Endothelial cell of umbilical vein (primary cell): ENCODE measurements around the gene CTDSPL. TPM values are rescaled to one million over a fixed set of nuclear protein-coding genes. Genes with fewer than 3 reads are reported as not detected.
A peak's percentile ranks its signal among the peaks of the same experiment; 100 is the strongest.

Source experiments
- BruUV-seq: library from RNA; stranded (reverse); fragments of 400-500 nt; replicated peaks from 2 replicates; lab custom pipeline; 2021; lab: Mats Ljungman, UMichigan
- CTCF ChIA-PET: fragments of 300-600, 350-600 bp; sonication (Branson Sonifier 250); formaldehyde crosslinking; loops from one replicate; lab custom pipeline; 2021; ENCODE audit warnings: antibody characterized with exemption, inconsistent platforms; lab: Charles Lee
- POLR2A ChIA-PET: fragments of 300-600, 350-600 bp; sonication (Branson Sonifier 250); formaldehyde crosslinking; loops from one replicate; lab custom pipeline; 2021; ENCODE audit warnings: antibody characterized with exemption, inconsistent platforms; lab: Charles Lee
- DNase-seq: peaks from one replicate; pipeline ENCODE4 v3.0.0-alpha.2; 2011; ENCODE audit warnings: low read depth, low spot score
- FAIRE-seq: peaks from 2 replicates; lab custom pipeline; 2011; peaks lifted over from hg19 to GRCh38; lab: Jason Lieb, UNC
- H2AFZ ChIP-seq: 2 replicates; pipeline ENCODE4 v1.6.0; 2012; ENCODE audit warnings: low read depth, low read length, control low read depth, inconsistent platforms
- H3K27ac ChIP-seq: 2 replicates; pipeline ENCODE4 v1.5.1; 2011; ENCODE audit warnings: low read depth, mild to moderate bottlenecking, control low read depth, low read length, moderate library complexity; ENCODE audit not compliant: insufficient read depth
- H3K27me3 ChIP-seq, 2 experiments: 2 replicates each; pipeline versions ENCODE4 v1.6.0 to v1.6.1; 2011; ENCODE audit warnings: low read length in 2 of 2, mixed read lengths in 1 of 2; ENCODE audit not compliant: control insufficient read depth in 2 of 2, insufficient read depth in 2 of 2
- H3K36me3 ChIP-seq, 2 experiments: 2 replicates in 1 of 2; 3 replicates in 1 of 2; pipeline ENCODE4 v1.5.1; 2011; ENCODE audit warnings: low read length in 2 of 2, mild to moderate bottlenecking in 1 of 2, moderate library complexity in 1 of 2; ENCODE audit not compliant: control insufficient read depth in 2 of 2, insufficient read depth in 2 of 2; ENCODE audit errors: extremely low read depth in 1 of 2
- H3K4me1 ChIP-seq: 3 replicates; pipeline ENCODE4 v1.5.1; 2011; ENCODE audit warnings: mild to moderate bottlenecking, low read length; ENCODE audit not compliant: control insufficient read depth, insufficient read depth; ENCODE audit errors: extremely low read depth
- H3K4me2 ChIP-seq: 2 replicates; pipeline ENCODE4 v1.6.1; 2011; ENCODE audit warnings: low read length, control low read depth, mixed read lengths; ENCODE audit not compliant: insufficient read depth
- H3K4me3 ChIP-seq, 3 experiments: fragments of 200-600 bp in 1 of 3; sonication (generic), shearing (Covaris generic) in 1 of 3; replicated peaks in 1 of 3; 2 replicates each; pipeline ENCODE4 v1.5.1; 2011 to 2016; ENCODE audit warnings: control low read depth in 3 of 3, low read length in 3 of 3, mild to moderate bottlenecking in 2 of 3, inconsistent platforms in 1 of 3, low read depth in 1 of 3, moderate library complexity in 1 of 3; ENCODE audit not compliant: insufficient read depth in 1 of 3
- H3K79me2 ChIP-seq: 2 replicates; pipeline ENCODE4 v1.6.0; 2012; ENCODE audit warnings: low read length, inconsistent platforms; ENCODE audit not compliant: control insufficient read depth, insufficient read depth
- H3K9ac ChIP-seq: replicated peaks from 2 replicates; pipeline ENCODE3; 2011; ENCODE audit warnings: low read length, control low read depth; ENCODE audit not compliant: insufficient read depth; ENCODE audit errors: extremely low read depth
- H3K9me1 ChIP-seq: replicated peaks from 3 replicates; pipeline ENCODE4 v1.6.0; 2011; ENCODE audit warnings: mild to moderate bottlenecking, low read length; ENCODE audit not compliant: control insufficient read depth, insufficient read depth; ENCODE audit errors: extremely low read depth
- H3K9me3 ChIP-seq: replicated peaks from 2 replicates; pipeline ENCODE4 v1.5.1; 2012; ENCODE audit warnings: low read length, inconsistent platforms; ENCODE audit not compliant: control insufficient read depth, insufficient read depth
- H4K20me1 ChIP-seq: replicated peaks from 2 replicates; pipeline ENCODE3; 2011; ENCODE audit warnings: mild to moderate bottlenecking, low read length; ENCODE audit not compliant: control insufficient read depth, insufficient read depth; ENCODE audit errors: extremely low read depth
- FOS ChIP-seq: IDR thresholded peaks from 2 replicates; pipeline ENCODE4 v1.6.1; 2011; ENCODE audit warnings: mild to moderate bottlenecking, low read length, moderate library complexity, borderline replicate concordance; ENCODE audit not compliant: insufficient read depth
- GATA2 ChIP-seq: IDR thresholded peaks from 2 replicates; pipeline ENCODE4 v1.7.0; 2011; ENCODE audit warnings: low read depth, mild to moderate bottlenecking, moderate library complexity, mixed read lengths, low read length; ENCODE audit not compliant: insufficient read length, insufficient read depth
- MYC ChIP-seq: IDR thresholded peaks from one replicate; pipeline ENCODE4 v1.6.1; 2011; ENCODE audit warnings: mild to moderate bottlenecking, low read depth, low read length
- dilution Hi-C: fragments of 300-500 bp; cut with MboI; formaldehyde crosslinking; loops from one replicate; pipeline ENCODE4 v1.15.0; 2019; ENCODE audit warnings: low sequenced_read_pairs; ENCODE audit not compliant: extremely low pct_ligation_motif_present
- intact Hi-C: fragments of 100-400 bp; cut with micrococcal nuclease; formaldehyde crosslinking; loops from one replicate; pipeline ENCODE4 v1.10.0; 2022
- polyA plus RNA-seq, 4 experiments: library from polyadenylated mRNA; depleted of rRNA in 3 of 4; stranded (reverse) in 3 of 4; unstranded in 1 of 4; fragments of >200 nt; gene quantifications; 2 replicates each; pipeline versions ENCODE4 v1.2.1 to v1.2.3, GENCODE V29; 2011 to 2012; ENCODE audit warnings: missing spikeins in 1 of 4
- total RNA-seq: library from RNA; stranded (reverse); gene quantifications from 2 replicates; pipeline ENCODE4 v1.2.3, GENCODE V29; 2021

Gene CTDSPL
- total and polyA plus RNA-seq, 2 donors (not counting 3 experiments of a cell fraction or from before 2014, with no cell fraction given) = 30.1 to 43.2 TPM

DNA sequence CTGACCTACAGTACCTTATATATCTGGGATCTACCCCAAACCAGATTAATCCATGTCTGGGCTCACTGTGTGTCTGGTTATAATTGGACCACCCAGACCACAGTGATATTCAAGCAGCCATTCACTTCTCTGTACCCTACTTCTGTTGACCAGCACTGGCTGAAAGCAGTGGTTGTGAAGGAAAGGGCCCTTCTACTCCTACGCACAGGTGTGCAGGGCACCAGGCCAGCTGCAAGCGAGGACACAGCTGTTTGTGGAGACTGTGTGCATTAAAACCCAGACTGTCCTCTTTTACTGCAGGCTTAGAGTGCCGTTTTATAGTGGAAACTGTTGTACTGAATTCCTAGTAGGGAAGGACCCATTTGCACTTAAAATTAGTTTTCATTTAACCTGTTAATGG, 29.5 kb downstream of the CTDSPL start:
- intact Hi-C loops (loop anchor here (5.0 kb wide), 1 partner anchor 46 kb away; no protein-coding TSS in a partner anchor), dilution Hi-C loops (no loop called here)
- ChIA-PET POLR2A (no interaction called here), CTCF (interaction anchor here (1.2 kb wide), 1 partner anchor 106 kb away, joined by 3 read pairs; no protein-coding TSS in a partner anchor)
- Histone ChIP-seq H2AFZ (no peak overlapping the region), H3K27ac (no peak overlapping the region), H3K27me3 (no peaks in the 10 kb centered on the region), H4K20me1 (no peaks in the 10 kb centered on the region), H3K9me1 (no peaks in the 10 kb centered on the region), H3K4me2 (no peak overlapping the region), H3K4me1 (peaks cover 16% of the 10 kb centered on the region), H3K9me3 (no peaks in the 10 kb centered on the region), H3K4me3 (no peak overlapping the region), H3K36me3 (no peaks in the 10 kb centered on the region), H3K79me2 (no peaks in the 10 kb centered on the region), H3K9ac (no peak overlapping the region)
- no peak for DNase-seq
- no peak for TF ChIP-seq GATA2
- FAIRE-seq = no peak
- no TSS peak for BruUV-seq

DNA sequence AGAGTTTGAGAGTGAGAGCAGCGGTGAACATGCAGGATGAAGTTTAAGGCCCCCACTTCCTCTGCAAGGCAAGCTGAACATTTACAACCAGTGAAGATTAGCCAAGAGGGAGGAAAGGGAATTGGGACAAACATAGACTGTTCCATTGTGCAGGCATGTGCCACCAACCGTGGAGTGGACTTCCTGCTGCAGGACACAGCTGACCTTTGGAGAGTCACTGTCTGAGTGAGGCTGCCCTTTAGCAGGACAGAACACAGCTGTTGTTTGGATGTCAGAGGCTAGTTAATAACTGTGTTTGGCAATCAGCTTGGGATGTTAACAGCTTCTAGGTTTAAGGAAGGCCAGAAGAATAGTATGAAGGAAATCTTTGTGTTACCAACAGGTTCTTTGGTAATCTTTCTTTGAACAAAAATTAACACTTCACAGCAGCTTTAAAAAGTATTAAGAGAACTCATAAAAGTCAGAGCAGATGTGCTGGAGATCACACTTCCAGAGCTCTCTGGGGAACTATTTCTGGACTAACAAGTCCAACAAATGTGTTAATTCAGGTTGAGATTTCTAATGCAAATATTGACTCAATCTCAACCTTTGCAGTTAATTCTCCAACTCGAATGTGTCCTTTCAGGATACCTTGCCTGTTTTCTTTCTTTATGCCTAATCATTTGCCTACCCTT, 31.4 kb downstream of the CTDSPL start:
- Histone ChIP-seq H3K4me1 (peaks cover 16% of the 10 kb centered on the region), H3K9me3 (no peaks in the 10 kb centered on the region), H2AFZ (no peak overlapping the region), H3K36me3 (no peaks in the 10 kb centered on the region), H3K27ac (no peak overlapping the region), H4K20me1 (no peaks in the 10 kb centered on the region), H3K79me2 (no peaks in the 10 kb centered on the region), H3K9ac (no peak overlapping the region), H3K27me3 (no peaks in the 10 kb centered on the region), H3K4me3 (no peak overlapping the region), H3K9me1 (no peaks in the 10 kb centered on the region), H3K4me2 (peak overlapping the region; percentile 1)
- dilution Hi-C loops (no loop called here), intact Hi-C loops (loop anchor here (5.0 kb wide), 1 partner anchor 44 kb away; no protein-coding TSS in a partner anchor)
- peak; percentile 12 for TF ChIP-seq FOS
- TF ChIP-seq MYC = no peak
- no TSS peak for BruUV-seq
- ChIA-PET CTCF (interaction anchor here (0.8 to 2.0 kb wide), 9 partner anchors 12 to 87 kb away, joined by 3 to 16 read pairs (median 4); no protein-coding TSS in a partner anchor), POLR2A (no interaction called here)
- DNase-seq = peak; percentile 65
- FAIRE-seq = peak; percentile 73
